ENCODE data around the gene NLGN4X. TPM values are rescaled to one million over a fixed set of nuclear protein-coding genes. Genes with fewer than 3 reads are reported as not detected.

The NLGN4X gene
- total and polyA plus RNA-seq, 8 donors = 0.11 to 1.4 (median 0.48) TPM

DNA sequence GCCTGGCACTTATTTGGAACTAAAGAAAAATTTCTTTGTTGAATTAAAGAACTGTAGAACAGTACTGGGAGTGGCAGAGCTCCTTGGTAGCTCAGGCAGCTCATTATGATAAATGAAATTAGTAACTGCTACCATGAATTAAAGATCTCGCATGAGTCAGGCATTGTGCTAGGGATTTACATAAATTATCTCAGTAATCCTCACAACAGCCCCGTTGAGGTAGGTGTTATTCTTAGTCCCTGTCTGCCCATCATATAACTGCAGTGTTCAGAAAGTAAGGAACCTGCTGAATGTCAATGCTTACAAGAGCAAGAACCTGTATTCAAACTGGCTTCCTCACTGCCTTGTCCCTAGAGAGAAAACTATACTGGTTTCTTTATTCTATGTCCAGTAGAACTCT is 108.3 kb downstream of the NLGN4X start:
- intact Hi-C loops (cut with DNase I) = no loop called here

DNA sequence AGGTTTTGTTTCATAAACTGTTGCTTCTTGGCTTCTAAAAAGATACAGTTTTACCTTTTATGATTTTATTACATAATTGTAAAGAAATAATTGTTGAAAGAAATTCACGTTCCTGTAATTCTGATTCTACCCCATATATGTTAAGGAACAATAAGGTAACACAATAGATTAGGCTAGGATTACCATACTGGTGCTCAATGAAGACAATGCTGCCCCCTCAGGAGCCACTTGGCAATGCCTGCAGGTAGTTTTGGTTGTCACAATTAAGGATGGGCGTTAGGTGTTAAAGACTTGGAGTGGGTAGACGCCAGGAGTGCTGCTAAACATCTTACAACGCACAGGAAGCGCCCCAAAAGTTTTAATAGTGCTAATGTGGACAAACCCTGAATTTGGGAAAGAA is 133.2 kb downstream of the NLGN4X start:
- Histone ChIP-seq H3K4me1 (no peaks in the 10 kb centered on the region), H3K4me3 (no peak overlapping the region), H3K27me3 (peaks cover 0 to 7% (median 0%) of the 10 kb centered on the region in 4 donors), H3K27ac (no peak overlapping the region), H3K9me3 (no peaks in the 10 kb centered on the region), H3K36me3 (no peaks in the 10 kb centered on the region)
- no peak for FAIRE-seq
- ATAC-seq = no peak
- TF ChIP-seq, protein P1, sequence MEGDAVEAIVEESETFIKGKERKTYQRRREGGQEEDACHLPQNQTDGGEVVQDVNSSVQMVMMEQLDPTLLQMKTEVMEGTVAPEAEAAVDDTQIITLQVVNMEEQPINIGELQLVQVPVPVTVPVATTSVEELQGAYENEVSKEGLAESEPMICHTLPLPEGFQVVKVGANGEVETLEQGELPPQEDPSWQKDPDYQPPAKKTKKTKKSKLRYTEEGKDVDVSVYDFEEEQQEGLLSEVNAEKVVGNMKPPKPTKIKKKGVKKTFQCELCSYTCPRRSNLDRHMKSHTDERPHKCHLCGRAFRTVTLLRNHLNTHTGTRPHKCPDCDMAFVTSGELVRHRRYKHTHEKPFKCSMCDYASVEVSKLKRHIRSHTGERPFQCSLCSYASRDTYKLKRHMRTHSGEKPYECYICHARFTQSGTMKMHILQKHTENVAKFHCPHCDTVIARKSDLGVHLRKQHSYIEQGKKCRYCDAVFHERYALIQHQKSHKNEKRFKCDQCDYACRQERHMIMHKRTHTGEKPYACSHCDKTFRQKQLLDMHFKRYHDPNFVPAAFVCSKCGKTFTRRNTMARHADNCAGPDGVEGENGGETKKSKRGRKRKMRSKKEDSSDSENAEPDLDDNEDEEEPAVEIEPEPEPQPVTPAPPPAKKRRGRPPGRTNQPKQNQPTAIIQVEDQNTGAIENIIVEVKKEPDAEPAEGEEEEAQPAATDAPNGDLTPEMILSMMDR (IDR thresholded peaks at IDR 0.05) = no peak
- intact Hi-C loops (cut with DNase I) = no loop called here
- 26 to 39% methylated on average over 5 of the region's 5 CpGs for WGBS, 2 donors
- no peak for DNase-seq

More for the DNA sequence above, 108.3 kb downstream of the NLGN4X start:
- no peaks in the 10 kb centered on the region for H3K9me3 ChIP-seq
- WGBS, 2 donors = 39 to 51% methylated on average over 2 of the region's 2 CpGs
- TF ChIP-seq, protein P1 (IDR thresholded peaks at IDR 0.05) = no peak
- DNase-seq (no peak), FAIRE-seq (no peak), ATAC-seq (no peak)
- peaks cover 0 to 4% (median 0%) of the 10 kb centered on the region in 4 donors for H3K27me3 ChIP-seq
- H3K36me3 ChIP-seq = no peaks in the 10 kb centered on the region
- no peak overlapping the region for H3K27ac ChIP-seq
- no peaks in the 10 kb centered on the region for H3K4me1 ChIP-seq
- H3K4me3 ChIP-seq = no peak overlapping the region

DNA sequence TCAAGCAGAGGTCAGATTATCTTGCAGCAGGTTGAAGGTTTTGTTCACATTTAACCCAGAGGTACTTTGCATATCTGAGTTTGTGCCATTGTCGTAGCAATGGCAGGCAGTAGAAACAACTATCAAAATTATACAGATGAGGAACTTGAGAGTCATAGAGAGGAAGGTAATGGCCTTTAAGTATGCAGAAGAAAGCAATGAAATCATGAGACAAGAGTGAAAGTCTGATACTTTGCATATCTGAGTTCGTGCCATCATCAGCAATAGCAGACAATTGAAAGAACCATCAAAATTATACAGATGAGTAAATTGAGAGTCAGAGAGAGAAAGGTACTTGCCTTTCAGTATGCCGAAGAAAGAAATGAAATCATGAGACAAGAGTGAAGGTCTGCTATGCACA is 154.1 kb downstream of the NLGN4X start:
- Histone ChIP-seq H3K4me3 (no peak overlapping the region), H3K36me3 (no peaks in the 10 kb centered on the region), H3K27me3 (peaks cover 0 to 4% (median 0%) of the 10 kb centered on the region in 4 donors), H3K27ac (no peak overlapping the region), H3K9me3 (no peaks in the 10 kb centered on the region), H3K4me1 (no peaks in the 10 kb centered on the region)
- TF ChIP-seq, protein P1 (IDR thresholded peaks at IDR 0.05) = no peak
- DNase-seq = no peak
- intact Hi-C loops (cut with DNase I) = no loop called here
- WGBS, 2 donors = 57 to 68% methylated on average over 3 of the region's 3 CpGs
- no peak for ATAC-seq
- no peak for FAIRE-seq

DNA sequence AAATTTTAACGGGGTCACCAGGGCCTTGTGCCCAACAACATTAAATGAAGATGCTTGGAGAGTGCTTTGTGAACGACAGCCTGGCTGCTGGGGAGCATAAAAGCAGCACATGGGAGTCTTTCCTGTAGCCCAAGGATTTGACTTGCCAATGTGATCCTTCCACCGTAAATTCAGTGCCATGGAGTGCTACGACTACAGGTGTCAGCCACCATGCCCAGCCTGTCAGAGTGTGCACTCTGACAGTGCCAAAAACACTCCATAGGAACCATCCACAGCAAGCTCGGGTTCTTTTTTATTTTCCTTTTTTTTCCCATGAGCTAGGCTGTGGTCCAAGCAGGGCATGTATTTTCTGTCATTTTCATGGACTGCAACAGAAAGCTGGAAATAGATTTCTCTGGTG is 156.9 kb downstream of the NLGN4X start:
- DNase-seq = no peak
- H3K27me3 ChIP-seq = peaks cover 0 to 4% (median 0%) of the 10 kb centered on the region in 4 donors
- no peaks in the 10 kb centered on the region for H3K9me3 ChIP-seq
- H3K27ac ChIP-seq = no peak overlapping the region
- FAIRE-seq = no peak
- intact Hi-C loops (cut with DNase I) = no loop called here
- TF ChIP-seq, protein P1 (IDR thresholded peaks at IDR 0.05) = no peak
- no peak for ATAC-seq
- WGBS, 2 donors = 50 to 54% methylated on average over 5 of the region's 5 CpGs
- no peak overlapping the region for H3K4me3 ChIP-seq
- H3K4me1 ChIP-seq = no peaks in the 10 kb centered on the region
- H3K36me3 ChIP-seq = no peaks in the 10 kb centered on the region

DNA sequence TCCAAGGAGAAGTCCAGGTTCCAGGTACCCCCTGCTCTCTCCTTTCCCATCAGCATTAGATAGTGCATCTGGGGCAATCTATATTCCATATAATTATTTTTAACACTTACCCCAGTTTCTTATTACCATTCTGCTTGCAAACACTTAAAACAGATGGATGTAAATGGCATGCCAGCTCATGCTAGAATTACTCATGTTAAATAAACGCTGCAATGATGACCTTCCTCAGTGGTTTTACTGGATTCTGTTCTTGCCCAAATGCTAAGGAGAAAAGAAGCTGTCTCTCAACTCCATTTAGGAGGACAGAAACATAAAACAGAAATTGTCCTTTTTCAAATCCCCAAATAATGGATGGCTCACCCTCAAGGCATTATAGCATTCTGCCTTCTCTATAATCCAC is 161.1 kb downstream of the NLGN4X start:
- FAIRE-seq (no peak), DNase-seq (no peak), ATAC-seq (no peak)
- no peaks in the 10 kb centered on the region for H3K4me1 ChIP-seq
- H3K27ac ChIP-seq = no peak overlapping the region
- no peaks in the 10 kb centered on the region for H3K9me3 ChIP-seq
- TF ChIP-seq, protein P1 (IDR thresholded peaks at IDR 0.05) = no peak
- H3K27me3 ChIP-seq = peaks cover 0 to 4% (median 0%) of the 10 kb centered on the region in 4 donors
- H3K4me3 ChIP-seq = no peak overlapping the region
- H3K36me3 ChIP-seq = no peaks in the 10 kb centered on the region
- WGBS, 2 donors = 48 to 80% methylated on average over 1 of the region's 1 CpG
- intact Hi-C loops (cut with DNase I) = no loop called here

Data from pancreas (tissue), 10 donors.